22Rv1 (cell line): ENCODE measurements around the gene PSD4.

Experiments
- CTCF ChIP-seq: fragments of 450-650 bp; IDR thresholded peaks from 2 replicates; pipeline ENCODE4 v1.5.1; 2017; ENCODE audit warnings: mild to moderate bottlenecking
- ZFX ChIP-seq: fragments of 450-650 bp; IDR thresholded peaks from 2 replicates; pipeline ENCODE4 v1.6.1; 2017; ENCODE audit warnings: antibody characterized with exemption, borderline replicate concordance

- no peak for TF ChIP-seq CTCF
- TF ChIP-seq ZFX = no peak
These were observed 78.3 kb downstream of the PSD4 start for GRCh38 chr2:113252047-113252590.
